NT2/D1 (cell line): ENCODE data around the gene BLCAP.
"Not testable (repeated sequence)": the region's sequence is repeated elsewhere in the genome, so short reads cannot be mapped to it uniquely, and the experiment has no call there.

Experiments used
- DNase-seq: peaks from one replicate; pipeline ENCODE4 v3.0.0-alpha.2; 2011; ENCODE audit warnings: low read depth, low spot score
- H3K27me3 ChIP-seq: 2 replicates; pipeline ENCODE4 v1.6.0; 2011; ENCODE audit warnings: mild to moderate bottlenecking; ENCODE audit not compliant: insufficient read length, insufficient read depth
- H3K36me3 ChIP-seq: 2 replicates; pipeline ENCODE4 v1.6.1; 2011; ENCODE audit warnings: mild to moderate bottlenecking, low read length, mixed read lengths; ENCODE audit not compliant: insufficient read depth, insufficient read length
- H3K4me1 ChIP-seq: 2 replicates; pipeline ENCODE4 v1.5.1; 2011; ENCODE audit not compliant: insufficient read depth, insufficient read length
- H3K4me3 ChIP-seq: 2 replicates; pipeline ENCODE4 v1.5.1; 2011; ENCODE audit warnings: low read depth; ENCODE audit not compliant: insufficient read length
- H3K9ac ChIP-seq: 2 replicates; pipeline ENCODE4 v1.6.0; 2011; ENCODE audit warnings: low read depth; ENCODE audit not compliant: insufficient read length
- H3K9me3 ChIP-seq: 2 replicates; pipeline ENCODE4 v1.5.1; 2011; ENCODE audit warnings: mild to moderate bottlenecking, low read length; ENCODE audit not compliant: insufficient read depth
- SUZ12 ChIP-seq: IDR thresholded peaks from 2 replicates; pipeline ENCODE4 v1.6.1; 2011; ENCODE audit not compliant: insufficient read length, insufficient read depth; ENCODE audit errors: extremely low read depth
- YY1 ChIP-seq: IDR thresholded peaks from 2 replicates; pipeline ENCODE4 v1.6.1; 2011; ENCODE audit not compliant: insufficient read length, insufficient read depth
- ZNF274 ChIP-seq: IDR thresholded peaks from 2 replicates; pipeline ENCODE4 v1.6.1; 2011; ENCODE audit warnings: mild to moderate bottlenecking, low read depth, low read length

Gene BLCAP, protein sequence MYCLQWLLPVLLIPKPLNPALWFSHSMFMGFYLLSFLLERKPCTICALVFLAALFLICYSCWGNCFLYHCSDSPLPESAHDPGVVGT

DNA sequence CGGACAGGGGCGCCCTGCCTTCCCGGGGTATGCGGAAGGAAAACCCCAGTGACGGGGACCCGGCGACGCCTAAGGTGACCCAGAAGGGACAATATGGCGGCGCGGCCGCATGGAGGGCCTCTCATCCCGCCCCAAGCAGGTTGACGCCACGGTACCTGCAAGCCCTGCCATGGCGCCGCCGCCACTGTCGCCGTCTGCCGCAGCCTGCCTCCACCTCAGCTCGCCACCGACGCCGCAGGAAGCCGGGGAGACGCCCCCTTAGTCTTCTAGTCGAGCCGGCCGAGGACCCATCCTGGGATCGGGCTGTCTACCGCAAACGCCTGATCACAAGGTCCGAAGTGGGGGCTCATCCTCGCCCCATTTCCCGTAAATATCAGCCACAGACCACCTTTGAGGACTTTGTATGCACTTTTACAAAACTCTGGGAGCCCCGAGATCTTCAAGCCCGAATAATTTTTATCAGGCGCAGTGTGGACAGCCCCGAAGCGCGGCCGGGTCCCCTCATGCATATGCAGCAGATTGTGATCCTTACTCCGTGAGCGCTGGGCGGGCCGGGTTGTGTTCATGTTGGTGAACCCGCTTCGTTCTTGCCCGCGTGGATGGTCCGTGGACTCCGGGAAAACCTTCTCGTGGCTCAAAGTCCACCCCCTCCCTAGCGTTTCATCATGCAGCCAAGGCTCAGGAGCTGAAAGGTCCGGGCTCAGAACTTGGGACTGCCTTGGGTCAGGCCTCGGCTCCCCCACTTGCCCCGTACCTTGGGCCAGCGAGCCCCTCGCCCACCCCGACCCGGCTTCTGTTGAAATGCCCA lies at the start of gene BLCAP:
Gene BLCAP (minus strand): TSS at position 239 of the 808 bp plus-strand sequence. CDS start 8,702 bp downstream, outside the sequence.
- peak within 1 kb of the TSS; percentile 95 for H3K4me3 ChIP-seq
- no peak for TF ChIP-seq SUZ12
- TF ChIP-seq ZNF274: no peak
- TF ChIP-seq YY1: peak; percentile 44
- DNase-seq: peak; percentile 78
- peaks cover 31% of the 10 kb centered on the region for H3K36me3 ChIP-seq
- H3K9ac ChIP-seq: peak within 1 kb of the TSS; percentile 97
- peaks cover 4% of the 10 kb centered on the region; the same call in 1 of the 2 replicates for H3K9me3 ChIP-seq
- H3K4me1 ChIP-seq: peaks cover 20% of the 10 kb centered on the region
- H3K27me3 ChIP-seq: no peaks in the 10 kb centered on the region

DNA sequence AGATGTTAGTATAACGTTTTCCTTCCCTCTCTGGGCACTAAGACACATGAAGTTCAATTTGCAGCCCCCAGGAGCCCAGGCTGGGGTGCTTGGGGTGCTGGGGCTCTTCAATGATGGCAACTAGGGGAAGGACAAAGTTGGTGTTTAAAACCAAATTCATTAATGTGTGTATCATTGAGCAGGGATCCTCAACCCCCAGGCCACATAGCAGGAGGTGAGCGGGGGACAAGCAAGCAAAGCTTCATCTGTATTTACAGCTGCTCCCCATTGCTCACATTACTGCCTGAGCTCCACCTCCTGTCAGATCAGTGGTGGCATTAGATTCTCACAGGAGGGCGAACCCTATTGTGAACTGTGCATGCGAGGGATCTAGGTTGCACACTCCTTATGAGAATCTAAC lies 49.8 kb upstream of the BLCAP start:
- H3K4me1 ChIP-seq, H3K36me3 ChIP-seq, H3K27me3 ChIP-seq, DNase-seq, H3K4me3 ChIP-seq, H3K9ac ChIP-seq, H3K9me3 ChIP-seq: not testable (repeated sequence)

DNA sequence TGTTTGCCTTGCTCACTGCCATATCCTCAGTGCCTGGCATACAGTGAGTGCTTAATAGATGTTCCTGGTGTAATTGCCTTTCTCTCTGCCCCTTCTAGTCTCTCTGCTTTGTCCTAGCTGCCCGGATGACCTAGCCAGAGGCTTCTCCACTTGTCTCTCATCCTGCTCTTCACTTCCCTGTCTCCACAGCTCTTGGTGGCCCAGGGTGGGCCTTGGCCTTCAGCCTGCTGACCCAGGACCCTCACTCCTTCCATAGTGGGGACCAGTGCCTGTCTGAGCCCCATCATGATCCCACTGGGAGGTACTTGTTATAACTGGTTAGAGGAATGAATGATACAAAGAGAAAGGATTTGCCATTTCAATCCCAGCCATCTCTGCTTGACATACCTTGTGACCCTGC lies 49.2 kb upstream of the BLCAP start:
- H3K9ac ChIP-seq: no peak overlapping the region
- no peaks in the 10 kb centered on the region for H3K4me1 ChIP-seq
- no peak for DNase-seq
- no peaks in the 10 kb centered on the region for H3K36me3 ChIP-seq
- H3K27me3 ChIP-seq: no peaks in the 10 kb centered on the region
- H3K9me3 ChIP-seq: no peaks in the 10 kb centered on the region
- TF ChIP-seq SUZ12: no peak
- no peak for TF ChIP-seq YY1
- no peak for TF ChIP-seq ZNF274
- H3K4me3 ChIP-seq: no peak overlapping the region

DNA sequence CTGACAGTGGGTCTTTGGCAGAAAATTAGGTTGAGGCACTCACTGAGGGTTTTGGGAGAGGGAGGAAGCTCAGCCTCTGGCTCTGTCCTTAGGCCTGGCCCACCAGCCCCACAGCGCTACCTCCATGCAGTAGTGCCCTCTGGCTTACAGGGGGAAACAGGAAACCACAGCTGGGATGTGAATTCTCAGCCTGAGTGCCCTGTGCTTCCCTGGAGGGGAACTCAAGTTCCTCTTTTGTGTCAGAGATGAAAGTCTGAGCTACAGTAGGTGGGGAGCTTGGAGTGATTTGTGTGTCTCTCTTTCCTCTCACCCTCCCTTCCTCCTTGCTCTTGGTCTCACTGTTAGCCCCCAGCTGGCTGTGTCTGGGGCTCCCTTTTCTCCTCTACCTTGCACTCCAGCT lies 48.2 kb upstream of the BLCAP start:
- no peaks in the 10 kb centered on the region for H3K27me3 ChIP-seq
- H3K36me3 ChIP-seq: no peaks in the 10 kb centered on the region
- no peaks in the 10 kb centered on the region for H3K9me3 ChIP-seq
- no peaks in the 10 kb centered on the region for H3K4me1 ChIP-seq
- no peak overlapping the region for H3K9ac ChIP-seq
- H3K4me3 ChIP-seq: no peak overlapping the region
- TF ChIP-seq SUZ12 (no peak), YY1 (no peak), ZNF274 (no peak)
- DNase-seq: no peak

DNA sequence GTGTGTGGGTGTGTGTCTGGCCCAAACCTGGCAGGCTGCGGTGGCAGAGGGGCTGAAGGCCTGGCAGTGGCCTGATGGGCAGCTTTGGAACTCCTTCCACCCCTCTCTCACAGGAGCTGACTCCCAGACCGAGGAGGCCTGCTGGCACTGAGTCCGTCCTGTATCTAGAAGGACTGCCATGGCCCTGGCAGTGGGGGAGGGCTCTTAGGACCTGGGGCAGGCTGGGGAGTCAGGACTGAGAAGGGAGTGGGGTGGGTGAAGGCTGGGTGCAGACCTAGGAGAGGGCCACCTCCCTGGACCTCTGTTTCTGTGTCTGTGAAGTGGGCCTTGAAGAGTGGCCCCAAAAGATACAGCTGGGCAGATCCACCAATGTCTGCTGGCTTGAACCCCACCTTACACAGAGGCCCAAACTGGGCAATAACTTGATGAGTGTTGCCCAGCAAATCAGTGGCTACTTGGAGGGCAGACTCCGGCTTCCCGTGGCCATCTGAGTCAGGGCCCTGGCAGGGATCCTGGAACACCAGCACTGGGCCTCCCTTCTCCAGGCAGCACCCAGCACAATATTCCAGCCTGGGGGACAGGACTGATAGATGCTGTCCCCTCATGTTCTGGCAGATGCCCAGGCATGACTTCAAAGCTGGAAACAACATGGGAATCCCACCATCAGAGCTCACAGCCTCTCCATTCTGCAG lies 46.7 kb upstream of the BLCAP start:
- Histone ChIP-seq H3K4me1 (no peaks in the 10 kb centered on the region), H3K27me3 (no peaks in the 10 kb centered on the region), H3K9me3 (no peaks in the 10 kb centered on the region), H3K36me3 (no peaks in the 10 kb centered on the region), H3K4me3 (no peak overlapping the region), H3K9ac (no peak overlapping the region)
- no peak for TF ChIP-seq SUZ12
- no peak for TF ChIP-seq YY1
- no peak for TF ChIP-seq ZNF274
- no peak for DNase-seq

DNA sequence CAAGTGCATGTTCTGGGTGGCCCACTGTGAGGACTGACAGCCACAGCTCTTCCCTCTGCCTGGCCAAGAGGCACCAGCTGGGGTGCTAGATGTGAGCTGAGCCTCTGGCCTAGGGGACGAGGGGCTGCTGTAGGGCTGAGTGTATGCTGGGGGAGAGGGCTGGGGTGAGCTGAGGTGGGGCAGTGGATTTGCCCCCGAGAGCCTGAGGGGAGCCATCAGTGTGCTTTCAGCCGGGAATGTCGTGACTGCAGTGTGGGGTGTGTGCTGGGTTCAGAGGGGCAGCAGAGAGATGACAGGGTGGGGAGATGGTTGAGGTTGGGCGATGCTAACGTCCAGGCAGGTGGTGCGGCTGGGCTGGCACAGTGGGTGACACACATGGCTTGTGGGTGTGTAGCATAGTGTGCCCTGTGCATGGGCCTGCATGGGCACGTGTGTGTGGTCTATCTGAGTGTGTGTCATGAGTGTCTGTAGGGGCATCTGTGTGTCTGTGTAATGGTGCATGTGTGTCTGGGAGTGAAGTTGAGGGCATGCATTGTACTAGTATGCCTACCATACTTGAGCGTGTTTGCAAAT lies 46.0 kb upstream of the BLCAP start:
- H3K36me3 ChIP-seq: no peaks in the 10 kb centered on the region
- no peaks in the 10 kb centered on the region for H3K4me1 ChIP-seq
- no peaks in the 10 kb centered on the region for H3K27me3 ChIP-seq
- H3K4me3 ChIP-seq: no peak overlapping the region
- DNase-seq: no peak
- H3K9me3 ChIP-seq: no peaks in the 10 kb centered on the region
- TF ChIP-seq ZNF274 (no peak), YY1 (no peak), SUZ12 (no peak)
- no peak overlapping the region for H3K9ac ChIP-seq

DNA sequence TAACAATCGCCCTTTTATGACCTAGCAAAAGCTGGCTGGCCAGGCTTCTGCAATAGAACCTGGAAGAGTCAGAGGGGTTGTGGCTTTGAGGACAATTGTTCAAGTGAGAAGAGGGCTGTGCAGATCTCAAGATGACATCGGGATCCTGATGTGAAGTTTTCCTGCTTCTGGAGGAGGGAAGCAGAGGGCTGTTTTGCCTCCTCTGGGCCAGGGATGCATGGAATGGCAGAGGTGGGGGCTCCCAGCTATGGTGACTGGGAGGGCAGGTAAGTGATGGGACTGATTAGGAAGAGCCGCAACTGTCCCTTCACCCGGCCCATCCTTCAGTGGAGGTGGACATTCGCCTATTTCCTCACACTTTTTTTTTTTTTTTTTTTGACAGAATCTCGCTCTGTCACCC lies 43.4 kb upstream of the BLCAP start:
- DNase-seq: no peak
- no peak for TF ChIP-seq ZNF274
- no peak for TF ChIP-seq SUZ12
- no peak for TF ChIP-seq YY1
- H3K27me3 ChIP-seq: peaks cover 3% of the 10 kb centered on the region

More for the DNA sequence above, 43.4 kb upstream of the BLCAP start:
- no peaks in the 10 kb centered on the region for H3K4me1 ChIP-seq
- H3K9ac ChIP-seq: no peak overlapping the region
- no peaks in the 10 kb centered on the region for H3K9me3 ChIP-seq
- H3K36me3 ChIP-seq: no peaks in the 10 kb centered on the region
- no peak overlapping the region for H3K4me3 ChIP-seq
